Lung (tissue), 16 donors: ENCODE results near the gene PITPNB. TPM values are rescaled to one million over a fixed set of nuclear protein-coding genes. Genes with fewer than 3 reads are reported as not detected.

ENCODE experiments used
- ATAC-seq: fragments of 200-7000 bp; cut with Tn5 transposase; one replicate; pipeline ENCODE4 v1.9.1; 2020; ENCODE audit warnings: moderate number of reproducible peaks; ENCODE audit not compliant: insufficient read depth, low FRiP score
- DNase-seq, 3 donors: peaks; one replicate each; pipeline ENCODE4 v3.0.0-alpha.2; 2013 to 2017
- H3K27ac ChIP-seq, 2 donors: one replicate each; pipeline ENCODE4 v1.5.1; 2013; ENCODE audit warnings: mild to moderate bottlenecking in 2 of 2, moderate library complexity in 2 of 2, control low read depth in 1 of 2, inconsistent platforms in 1 of 2, low read depth in 1 of 2, low read length in 1 of 2
- H3K27me3 ChIP-seq, 3 donors: one replicate each; pipeline ENCODE4 v1.5.1; 2013; ENCODE audit warnings: low read length in 2 of 3; ENCODE audit not compliant: control insufficient read depth in 3 of 3, insufficient read depth in 3 of 3
- H3K36me3 ChIP-seq, 4 donors: one replicate each; pipeline ENCODE4 v1.5.1; 2013; ENCODE audit warnings: low read length in 4 of 4, mild to moderate bottlenecking in 1 of 4, moderate library complexity in 1 of 4; ENCODE audit not compliant: control insufficient read depth in 4 of 4, insufficient read depth in 4 of 4
- H3K4me1 ChIP-seq, 5 donors: one replicate each; pipeline ENCODE4 v1.5.1; 2013; ENCODE audit warnings: low read length in 5 of 5, mild to moderate bottlenecking in 2 of 5, moderate library complexity in 1 of 5; ENCODE audit not compliant: control insufficient read depth in 5 of 5, insufficient read depth in 5 of 5
- H3K4me3 ChIP-seq: one replicate; pipeline ENCODE4 v1.5.1; 2013; ENCODE audit warnings: mild to moderate bottlenecking, control low read depth, moderate library complexity
- H3K9ac ChIP-seq, 2 donors: one replicate each; pipeline ENCODE4 v1.5.1; 2013; ENCODE audit warnings: low read length in 2 of 2, control low read depth in 1 of 2; ENCODE audit not compliant: insufficient read depth in 1 of 2
- H3K9me3 ChIP-seq, 4 donors: one replicate each; pipeline ENCODE4 v1.5.1; 2013; ENCODE audit warnings: low read length in 3 of 4, mild to moderate bottlenecking in 1 of 4, moderate library complexity in 1 of 4; ENCODE audit not compliant: control insufficient read depth in 4 of 4, insufficient read depth in 3 of 4
- WGBS, 2 donors: extraction: QIAGEN DNeasy Blood & Tissue Kit; methylation state at CpG; one replicate each; pipeline ENCODE4 v1.1.7; 2013; 5-methylcytosine and 5-hydroxymethylcytosine counted together
- long read RNA-seq, 5 donors: transcript quantifications; one replicate each; lab custom pipeline, GENCODE V29; 2026
- polyA plus RNA-seq, 2 donors: library from polyadenylated mRNA; stranded (reverse); fragments of 200-250 nt; gene quantifications; one replicate each; pipeline ENCODE4 v1.2.1, GENCODE V29; 2013
- total RNA-seq, 2 donors: library from RNA; depleted of rRNA in 1 of 2; stranded (reverse); fragments of >200 nt in 1 of 2; gene quantifications; one replicate each; pipeline ENCODE4 v1.2.1, GENCODE V29; 2014 to 2021
- TF ChIP-seq, protein P1 (sequence below): IDR thresholded peaks from 2 replicates; pipeline ENCODE4 v1.5.1; 2012; ENCODE audit warnings: mild to moderate bottlenecking; ENCODE audit errors: control extremely low read depth, extremely low read depth
- donor health status: control.
- donor health status: control.
- donor health status: Bipolar disorder and iron deficiency.
- donor health status: healthy.
- donor health status: DM: yes; HTN: yes; CAD: no.

Gene PITPNB
- total RNA-seq (10 to 100 TPM; 42.9 to 73.5 TPM), polyA plus RNA-seq (10 to 100 TPM; 19.2 to 32.2 TPM)
- long read RNA-seq, donor 1, partial matches to known transcripts, result 6 of 21 reads
- long read RNA-seq, donor 1, other reads (novel, unspliced or antisense), result 13 of 21 reads
- long read RNA-seq, donor 2, partial matches to known transcripts, result 10 of 11 reads
- long read RNA-seq, donor 2, other reads (novel, unspliced or antisense), result 0 of 11 reads
- long read RNA-seq, donor 3, partial matches to known transcripts, result 7 of 10 reads
- long read RNA-seq, donor 3, other reads (novel, unspliced or antisense), result 0 of 10 reads
- long read RNA-seq, donor 4, partial matches to known transcripts, result 5 of 6 reads
- long read RNA-seq, donor 4, other reads (novel, unspliced or antisense), result 0 of 6 reads
- long read RNA-seq, donor 5, partial matches to known transcripts, result 8 of 24 reads
- long read RNA-seq, donor 5, other reads (novel, unspliced or antisense), result 16 of 24 reads

DNA sequence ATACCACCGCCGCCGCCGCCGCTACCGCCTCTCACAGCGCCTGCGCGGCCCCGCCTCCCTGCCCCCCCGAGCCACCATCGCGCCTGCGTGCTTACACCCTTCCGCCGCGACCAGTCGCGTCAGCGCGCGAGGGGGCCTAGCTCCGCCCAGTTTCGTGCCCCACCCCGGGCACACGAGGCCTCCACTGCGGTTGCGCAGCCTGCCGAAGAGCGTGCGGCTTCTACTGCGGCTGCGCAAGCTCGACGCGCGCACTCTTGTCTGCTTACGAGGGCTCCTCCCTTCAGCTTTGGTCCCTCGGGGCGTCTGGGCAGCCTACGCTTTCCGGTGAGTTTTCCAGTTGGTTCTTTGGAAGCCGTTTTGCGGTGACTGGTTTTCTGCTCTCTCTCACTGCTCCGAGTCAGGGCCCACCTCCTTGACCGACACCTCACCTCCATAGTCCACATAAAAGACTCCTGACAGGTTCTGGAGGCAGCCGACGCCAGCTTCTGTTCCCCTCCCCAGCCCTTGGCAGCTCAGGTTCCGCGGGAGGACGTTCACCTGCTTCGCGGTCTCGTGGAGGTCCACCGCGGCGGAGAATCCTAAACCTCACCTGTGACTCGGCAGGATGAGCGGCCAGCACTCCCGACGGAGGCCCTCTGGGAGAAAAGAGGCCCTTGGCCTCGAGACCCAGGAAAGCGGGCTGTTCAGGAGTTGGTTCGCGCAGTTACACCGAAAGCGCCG lies at the start of gene PITPNB:
TSS of gene PITPNB (minus strand) at position 35 of the 720 bp plus-strand sequence. CDS start 65 bp downstream, outside the sequence.
- peak; percentile 95 for ATAC-seq
- WGBS, 2 donors, result 1% methylated on average over 59 to 68 of the region's 68 CpGs
- TF ChIP-seq, protein P1, sequence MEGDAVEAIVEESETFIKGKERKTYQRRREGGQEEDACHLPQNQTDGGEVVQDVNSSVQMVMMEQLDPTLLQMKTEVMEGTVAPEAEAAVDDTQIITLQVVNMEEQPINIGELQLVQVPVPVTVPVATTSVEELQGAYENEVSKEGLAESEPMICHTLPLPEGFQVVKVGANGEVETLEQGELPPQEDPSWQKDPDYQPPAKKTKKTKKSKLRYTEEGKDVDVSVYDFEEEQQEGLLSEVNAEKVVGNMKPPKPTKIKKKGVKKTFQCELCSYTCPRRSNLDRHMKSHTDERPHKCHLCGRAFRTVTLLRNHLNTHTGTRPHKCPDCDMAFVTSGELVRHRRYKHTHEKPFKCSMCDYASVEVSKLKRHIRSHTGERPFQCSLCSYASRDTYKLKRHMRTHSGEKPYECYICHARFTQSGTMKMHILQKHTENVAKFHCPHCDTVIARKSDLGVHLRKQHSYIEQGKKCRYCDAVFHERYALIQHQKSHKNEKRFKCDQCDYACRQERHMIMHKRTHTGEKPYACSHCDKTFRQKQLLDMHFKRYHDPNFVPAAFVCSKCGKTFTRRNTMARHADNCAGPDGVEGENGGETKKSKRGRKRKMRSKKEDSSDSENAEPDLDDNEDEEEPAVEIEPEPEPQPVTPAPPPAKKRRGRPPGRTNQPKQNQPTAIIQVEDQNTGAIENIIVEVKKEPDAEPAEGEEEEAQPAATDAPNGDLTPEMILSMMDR, result no peak

DNA sequence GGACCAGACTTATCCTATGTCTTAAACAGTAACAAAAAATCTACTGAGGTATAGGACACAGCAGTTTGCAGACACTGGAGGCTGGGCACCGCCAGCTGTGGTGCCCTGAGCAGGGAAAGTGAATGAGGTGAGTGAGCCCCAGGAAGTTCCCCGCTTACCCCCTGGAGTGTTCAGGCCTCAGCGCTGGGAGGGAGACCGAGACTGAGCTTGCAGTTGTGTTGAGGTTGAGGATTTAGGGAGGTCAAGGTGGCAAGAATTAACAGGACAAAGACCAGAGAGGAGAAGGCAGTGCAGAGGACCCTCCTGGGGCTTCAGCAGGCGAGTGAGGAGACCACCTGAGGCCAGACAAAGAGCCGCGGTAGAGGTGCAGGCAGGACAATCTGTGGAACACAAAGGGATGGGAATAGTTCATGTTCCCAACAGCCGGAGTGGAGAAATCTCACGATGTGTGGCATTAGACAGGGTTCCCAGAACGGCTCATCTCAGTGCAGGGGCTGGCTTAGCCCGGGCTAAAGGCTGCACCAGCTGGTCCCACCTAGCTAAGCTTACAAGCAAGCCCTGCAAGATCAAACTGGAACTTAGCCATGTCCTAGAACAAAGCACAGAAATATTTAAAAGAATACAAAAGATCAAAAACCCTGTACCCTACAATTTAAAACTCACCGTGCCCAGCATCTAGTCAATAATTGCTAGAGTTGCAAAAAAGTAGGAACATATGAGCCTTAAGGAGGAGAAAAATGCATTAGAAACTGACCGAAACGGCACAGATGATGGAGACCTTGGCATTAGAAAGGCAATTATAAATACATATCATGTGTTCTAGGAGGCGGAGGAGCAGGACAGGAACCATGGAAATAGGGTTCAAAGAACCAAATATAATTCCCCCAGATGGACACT lies 47.4 kb upstream of the PITPNB start:
- H3K9me3 ChIP-seq, result peaks cover 0 to 11% (median 0%) of the 10 kb centered on the region in 4 donors
- TF ChIP-seq, protein P1, result no peak
- DNase-seq, result no peak
- H3K4me1 ChIP-seq, result peaks cover 0 to 16% (median 2%) of the 10 kb centered on the region in 5 donors
- WGBS, 2 donors, result 95% methylated on average over 15 of the region's 15 CpGs
- no peak overlapping the region for H3K27ac ChIP-seq
- H3K27me3 ChIP-seq, result no peaks in the 10 kb centered on the region
- H3K9ac ChIP-seq, result no peak overlapping the region
- no peak for ATAC-seq
- H3K4me3 ChIP-seq, result no peak overlapping the region
- H3K36me3 ChIP-seq, result peaks cover 0 to 4% (median under 1%) of the 10 kb centered on the region in 4 donors

More for the DNA sequence above, at the start of gene PITPNB:
- no peaks in the 10 kb centered on the region for H3K27me3 ChIP-seq
- peak within 1 kb of the TSS; percentile 97 to 98 for H3K9ac ChIP-seq
- H3K36me3 ChIP-seq, result peaks cover 0 to 9% (median 1%) of the 10 kb centered on the region in 4 donors
- no peaks in the 10 kb centered on the region for H3K9me3 ChIP-seq
- peaks cover 0 to 49% (median 19%) of the 10 kb centered on the region in 5 donors for H3K4me1 ChIP-seq
- peak; percentile 99 for DNase-seq
- peak within 1 kb of the TSS; percentile 91 for H3K4me3 ChIP-seq
- peak within 1 kb of the TSS; percentile 93 to 94 for H3K27ac ChIP-seq

DNA sequence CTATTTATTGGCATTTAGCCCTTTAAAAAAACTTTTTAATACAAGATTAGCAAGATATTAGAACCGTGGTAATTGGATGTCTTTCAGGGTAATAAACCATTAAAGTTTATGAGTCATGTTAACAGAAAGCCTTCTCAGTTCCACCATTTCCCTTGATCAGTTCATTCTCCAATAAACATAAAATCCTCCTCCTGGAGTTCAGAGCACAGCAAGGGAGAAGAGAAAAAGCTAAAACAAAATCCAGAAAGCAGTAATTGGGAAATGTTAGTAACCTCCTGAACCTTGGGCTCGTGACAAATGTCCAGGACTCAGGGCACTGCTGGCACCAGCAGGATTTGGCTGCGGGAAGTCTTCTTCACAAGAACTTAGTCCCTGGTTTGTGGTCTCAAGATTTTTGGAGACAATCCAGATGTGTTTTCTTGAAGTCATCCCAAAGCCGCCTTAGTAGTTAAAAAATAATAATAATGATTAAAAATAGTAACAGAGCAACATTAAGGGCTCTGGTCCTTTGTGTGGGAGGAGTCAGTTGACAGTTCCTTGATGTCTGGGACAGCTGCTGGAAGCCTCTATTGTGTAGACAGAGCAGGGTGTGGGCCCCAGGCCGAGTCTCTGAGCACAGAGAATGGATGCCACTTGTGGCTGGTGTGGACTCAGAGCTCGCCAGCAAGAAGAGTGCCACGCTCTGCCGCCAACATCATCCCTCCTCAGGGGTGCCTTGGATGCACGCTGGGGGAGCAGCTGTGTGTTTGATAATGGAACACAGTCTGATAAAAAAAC lies 43.4 kb upstream of the PITPNB start:
- WGBS, 2 donors, result 64 to 77% methylated on average over 9 of the region's 9 CpGs
- Histone ChIP-seq H3K4me3 (no peak overlapping the region), H3K27ac (no peak overlapping the region), H3K36me3 (peaks cover 0 to 2% (median 0%) of the 10 kb centered on the region in 4 donors), H3K4me1 (peaks cover 0 to 24% (median 2%) of the 10 kb centered on the region in 5 donors), H3K9me3 (no peaks in the 10 kb centered on the region), H3K9ac (no peak overlapping the region), H3K27me3 (no peaks in the 10 kb centered on the region)
- TF ChIP-seq, protein P1, result no peak
- ATAC-seq (no peak), DNase-seq (peak; percentile 65 to 87 (median 84))
